BE2C (cell line): ENCODE measurements around the gene CD209.

Experiments
- DNase-seq: peaks from one replicate; pipeline ENCODE4 v3.0.0-alpha.2; 2020
- H3K27me3 ChIP-seq: fragments of 250-450 bp; sonication (Bioruptor Pico); 2 replicates; pipeline ENCODE4 v1.5.1; 2020; ENCODE audit warnings: mild to moderate bottlenecking
- H3K36me3 ChIP-seq: fragments of 250-450 bp; sonication (Bioruptor Pico); 2 replicates; pipeline ENCODE4 v1.5.1; 2020; ENCODE audit warnings: mild to moderate bottlenecking
- H3K4me1 ChIP-seq: fragments of 250-450 bp; sonication (Bioruptor Pico); 2 replicates; pipeline ENCODE4 v1.5.1; 2020
- H3K4me3 ChIP-seq: 2 replicates; pipeline ENCODE4 v1.5.1; 2011; ENCODE audit warnings: low read depth, low read length
- H3K9me3 ChIP-seq: fragments of 250-450 bp; sonication (Bioruptor Pico); 2 replicates; pipeline ENCODE4 v1.5.1; 2020
- CTCF ChIP-seq: IDR thresholded peaks from 2 replicates; pipeline ENCODE4 v1.5.1; 2012; ENCODE audit warnings: mild to moderate bottlenecking, low read depth, low read length

Gene CD209

DNA sequence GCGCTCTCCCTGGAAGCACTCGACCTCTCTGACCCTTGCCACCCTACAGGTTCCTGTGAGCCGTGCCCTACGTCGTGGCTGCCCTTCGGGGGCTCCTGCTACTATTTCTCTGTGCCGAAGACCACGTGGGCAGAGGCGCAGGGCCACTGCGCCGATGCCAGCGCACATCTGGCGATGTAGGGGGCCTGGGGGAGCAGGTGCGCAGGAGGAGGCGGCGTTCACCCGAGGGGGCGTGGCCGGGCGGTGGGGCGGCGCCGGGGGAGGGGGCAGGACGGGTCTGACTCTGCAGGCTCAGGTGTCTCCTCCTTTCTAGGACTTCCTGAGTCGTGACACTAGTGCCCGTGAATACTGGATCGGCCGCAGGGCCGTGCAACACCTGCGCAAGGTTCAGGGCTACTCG, 42.1 kb upstream of the CD209 start:
- Histone ChIP-seq H3K27me3 (peaks cover 25% of the 10 kb centered on the region), H3K4me1 (no peaks in the 10 kb centered on the region), H3K9me3 (no peaks in the 10 kb centered on the region; the same call in 1 of the 2 replicates), H3K36me3 (no peaks in the 10 kb centered on the region), H3K4me3 (no peak overlapping the region)
- no peak for DNase-seq
- TF ChIP-seq CTCF: no peak

GRCh38 chr19:7788933-7789323, 41.6 kb upstream of the CD209 start:
- no peaks in the 10 kb centered on the region for H3K36me3 ChIP-seq
- no peak for DNase-seq
- peaks cover 28% of the 10 kb centered on the region for H3K27me3 ChIP-seq
- no peak for TF ChIP-seq CTCF
- no peaks in the 10 kb centered on the region; the same call in 1 of the 2 replicates for H3K9me3 ChIP-seq
- H3K4me3 ChIP-seq: no peak overlapping the region
- no peaks in the 10 kb centered on the region for H3K4me1 ChIP-seq

DNA sequence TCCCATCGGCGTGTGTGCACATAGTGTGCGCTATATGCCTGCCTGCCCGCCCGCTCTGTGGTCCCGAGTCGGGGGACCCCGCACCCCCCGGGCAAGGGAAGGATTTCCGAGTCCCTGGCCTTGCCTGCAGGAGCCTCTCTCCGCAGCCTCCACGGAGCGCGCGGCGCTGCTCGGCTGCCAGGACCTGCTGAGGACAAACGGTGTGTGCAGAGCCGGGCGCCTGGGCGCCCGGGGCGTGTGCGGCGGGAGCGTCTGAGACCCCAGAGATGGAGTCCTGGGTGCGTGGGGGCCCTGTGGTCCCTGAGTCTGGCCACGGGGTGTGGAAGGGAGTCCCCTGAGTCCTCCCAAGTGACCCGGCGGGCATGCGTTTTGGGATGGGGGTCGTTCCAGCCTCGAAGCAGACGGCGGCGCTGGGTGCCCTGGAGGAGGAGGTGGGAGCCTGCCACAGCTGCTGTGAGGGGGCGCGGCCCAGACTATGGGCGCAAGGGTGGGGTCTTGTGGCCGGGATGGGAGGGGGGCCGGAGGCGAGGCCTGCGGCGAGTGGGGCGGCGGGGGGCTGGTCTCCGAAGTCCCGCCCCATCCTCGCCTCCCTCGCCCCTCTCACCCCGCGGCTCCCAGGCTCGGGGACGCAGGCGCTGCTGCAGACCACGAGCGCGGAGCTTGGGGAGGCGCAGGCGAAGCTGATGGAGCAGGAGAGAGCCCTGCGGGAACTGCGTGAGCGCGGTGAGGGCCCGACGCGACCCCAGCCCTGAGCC, 41.0 kb upstream of the CD209 start:
- Histone ChIP-seq H3K9me3 (no peaks in the 10 kb centered on the region; the same call in 1 of the 2 replicates), H3K27me3 (peaks cover 34% of the 10 kb centered on the region), H3K36me3 (no peaks in the 10 kb centered on the region), H3K4me1 (no peaks in the 10 kb centered on the region), H3K4me3 (no peak overlapping the region)
- no peak for DNase-seq
- no peak for TF ChIP-seq CTCF

DNA sequence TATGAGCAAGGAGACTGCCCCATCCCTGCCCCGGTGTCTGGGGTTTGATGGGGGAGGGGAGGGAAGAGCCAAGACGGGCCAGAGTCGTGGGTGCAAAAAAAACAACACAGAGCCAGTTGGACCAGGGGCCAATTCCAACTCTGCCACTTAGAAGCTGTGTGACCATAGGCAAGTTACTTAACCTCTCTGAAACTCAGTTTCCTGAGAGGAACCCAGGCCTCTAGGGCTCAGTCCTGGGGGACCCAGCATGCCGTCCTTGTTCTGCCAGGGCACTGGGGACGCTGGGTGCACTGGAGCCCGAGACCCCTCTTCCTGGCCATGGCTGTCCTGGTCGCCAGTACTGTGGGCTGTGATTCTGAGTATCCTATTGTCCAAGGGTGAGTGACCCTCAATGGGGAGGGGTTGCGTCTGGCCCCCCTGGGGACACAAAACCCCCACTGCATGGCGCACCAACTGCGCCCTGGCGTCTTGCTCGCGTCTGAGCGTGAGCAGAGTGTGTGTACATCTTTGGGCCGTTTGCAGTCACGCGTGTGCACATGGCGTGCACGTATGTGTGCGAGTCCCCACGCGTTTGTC, 40.4 kb upstream of the CD209 start:
- no peaks in the 10 kb centered on the region for H3K4me1 ChIP-seq
- H3K9me3 ChIP-seq: no peaks in the 10 kb centered on the region; the same call in 1 of the 2 replicates
- H3K36me3 ChIP-seq: no peaks in the 10 kb centered on the region
- H3K27me3 ChIP-seq: peaks cover 39% of the 10 kb centered on the region
- H3K4me3 ChIP-seq: no peak overlapping the region
- no peak for DNase-seq
- TF ChIP-seq CTCF: no peak

- no peaks in the 10 kb centered on the region; the same call in 1 of the 2 replicates for H3K9me3 ChIP-seq
- no peak overlapping the region for H3K4me3 ChIP-seq
- DNase-seq: no peak
- no peak for TF ChIP-seq CTCF
- peaks cover 43% of the 10 kb centered on the region for H3K27me3 ChIP-seq
- H3K4me1 ChIP-seq: no peaks in the 10 kb centered on the region
- H3K36me3 ChIP-seq: no peaks in the 10 kb centered on the region
Observed at GRCh38 chr19:7787141-7787540, 39.8 kb upstream of the CD209 start.

- Histone ChIP-seq H3K36me3 (no peaks in the 10 kb centered on the region), H3K4me1 (no peaks in the 10 kb centered on the region), H3K4me3 (no peak overlapping the region), H3K9me3 (no peaks in the 10 kb centered on the region), H3K27me3 (peaks cover 62% of the 10 kb centered on the region)
- DNase-seq: no peak
- TF ChIP-seq CTCF: no peak
Observed at GRCh38 chr19:7784856-7785255, 37.5 kb upstream of the CD209 start.
